HG03045 (cell line): ENCODE results near the gene ADAMTS17.
A peak's percentile ranks its signal among the peaks of the same experiment; 100 is the strongest.
"Not testable (repeated sequence)": the region's sequence is repeated elsewhere in the genome, so short reads cannot be mapped to it uniquely, and the experiment has no call there.

Experiments used
- ATAC-seq: cut with Tn5 transposase; IDR thresholded peaks from one replicate; pipeline ENCODE4 v1.9.1; 2021; ENCODE audit warnings: mild to moderate bottlenecking, moderate library complexity; ENCODE audit not compliant: unreplicated experiment

The ADAMTS17 gene

GRCh38 chr15:99929266-99929665, 412.5 kb downstream of the ADAMTS17 start:
- no peak for ATAC-seq

- ATAC-seq, result peak; percentile 97
These were observed 413.3 kb downstream of the ADAMTS17 start for GRCh38 chr15:99928429-99928981.

GRCh38 chr15:99926532-99926931, 415.2 kb downstream of the ADAMTS17 start:
- ATAC-seq, result not testable (repeated sequence)

DNA sequence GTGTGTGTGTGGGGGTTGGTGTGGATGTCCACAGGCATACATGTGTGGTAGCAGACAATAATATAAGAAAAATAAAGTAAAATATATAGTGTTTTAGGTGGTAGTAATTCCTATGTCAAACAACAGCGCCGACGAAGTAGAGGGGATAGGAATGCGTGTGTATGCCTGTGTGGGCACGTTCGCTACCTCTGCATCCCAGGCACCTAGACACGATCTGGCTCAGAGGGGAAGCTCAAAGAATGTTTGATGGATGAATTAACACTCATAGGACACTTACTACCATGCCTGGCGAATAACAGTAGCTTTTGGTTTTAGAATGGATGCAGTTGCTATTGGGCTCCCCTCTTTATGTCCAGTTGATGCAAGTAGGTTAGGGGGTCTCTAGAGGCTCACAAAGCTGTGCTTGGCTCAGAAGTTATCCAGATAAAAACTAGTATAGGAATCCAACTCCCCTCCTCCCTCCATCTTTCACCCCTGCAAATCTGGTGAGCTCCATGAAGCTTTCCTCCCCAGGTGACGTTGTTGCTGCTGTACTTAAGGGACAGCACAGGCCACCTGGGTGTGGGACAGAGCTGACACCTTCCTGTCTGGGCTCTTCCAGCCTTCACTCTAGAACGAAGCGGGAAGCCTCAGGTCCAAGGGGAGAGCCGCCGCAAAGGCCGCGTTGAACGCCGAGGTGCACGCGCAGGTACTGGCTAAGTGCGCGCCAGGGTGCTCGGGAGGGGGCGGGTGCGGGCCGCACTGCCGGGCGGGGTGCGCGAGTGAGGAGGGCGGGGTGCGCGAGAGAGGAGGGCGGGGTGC, 415.9 kb downstream of the ADAMTS17 start:
- no peak for ATAC-seq

GRCh38 chr15:99923711-99924110, 418.1 kb downstream of the ADAMTS17 start:
- ATAC-seq, result no peak
